ENCODE measurements around the gene SEH1L.
"Not testable (repeated sequence)": the region's sequence is repeated elsewhere in the genome, so short reads cannot be mapped to it uniquely, and the experiment has no call there.

SEH1L gene

DNA sequence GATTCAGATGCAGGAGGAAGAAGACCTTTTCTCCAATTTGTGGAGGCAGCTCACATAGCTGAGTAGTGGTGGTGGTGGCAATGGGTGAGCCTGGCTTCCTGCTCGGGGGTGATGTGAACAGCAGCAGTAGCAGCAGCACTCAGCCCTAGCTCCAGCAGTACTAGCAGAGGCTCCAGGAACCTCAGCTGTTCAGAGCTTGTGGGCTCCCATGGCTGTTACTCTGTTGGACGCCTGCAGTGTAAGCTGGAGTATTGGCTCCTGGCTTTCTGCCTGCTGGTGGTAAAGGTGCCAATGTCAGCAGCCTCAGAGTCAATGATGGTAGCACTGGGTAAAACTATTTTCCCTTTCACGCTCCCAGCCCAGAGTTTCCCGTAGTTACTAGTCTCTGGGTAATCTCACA is 3.1 kb upstream of the SEH1L start:
- DNase-seq = no peak

DNA sequence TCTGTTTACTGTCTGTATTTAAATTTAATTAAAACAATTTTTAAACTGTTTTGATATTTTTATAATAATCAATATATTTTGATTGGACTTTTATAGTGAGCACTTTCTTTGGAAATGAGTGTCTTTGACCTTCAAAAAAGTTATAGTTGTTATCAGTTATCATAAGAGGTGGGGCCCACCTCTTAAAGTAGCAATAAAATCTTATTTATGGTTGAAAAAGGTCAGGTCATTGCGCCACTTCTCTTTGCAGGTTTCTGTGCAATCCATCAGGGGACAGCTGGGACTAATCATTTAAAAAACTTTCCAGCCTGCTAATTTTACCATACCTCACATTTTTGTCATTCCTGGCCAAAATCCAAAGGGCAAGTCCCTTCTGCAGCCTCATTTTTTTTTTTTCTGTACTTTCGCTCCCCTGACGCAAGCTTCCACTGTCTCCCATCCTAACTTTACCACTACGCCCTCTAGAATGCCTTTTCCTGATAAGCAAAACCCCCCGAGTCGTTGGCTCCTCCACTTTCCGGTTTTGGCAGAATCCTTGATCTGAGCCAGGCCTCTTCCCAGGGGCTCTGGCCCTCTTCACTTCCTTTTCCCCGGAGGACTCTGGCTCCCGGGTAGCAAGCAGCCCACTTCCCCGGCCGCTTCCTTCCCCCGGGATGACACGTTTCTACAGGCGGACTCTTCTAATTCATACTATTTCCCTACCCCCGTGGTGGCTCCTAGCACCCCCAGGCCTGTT is 1.1 kb upstream of the SEH1L start:
- DNase-seq = no peak

GRCh38 chr18:12948050-12948804 is 416 bp downstream of the SEH1L start:
- peak; percentile 99 for DNase-seq

DNA sequence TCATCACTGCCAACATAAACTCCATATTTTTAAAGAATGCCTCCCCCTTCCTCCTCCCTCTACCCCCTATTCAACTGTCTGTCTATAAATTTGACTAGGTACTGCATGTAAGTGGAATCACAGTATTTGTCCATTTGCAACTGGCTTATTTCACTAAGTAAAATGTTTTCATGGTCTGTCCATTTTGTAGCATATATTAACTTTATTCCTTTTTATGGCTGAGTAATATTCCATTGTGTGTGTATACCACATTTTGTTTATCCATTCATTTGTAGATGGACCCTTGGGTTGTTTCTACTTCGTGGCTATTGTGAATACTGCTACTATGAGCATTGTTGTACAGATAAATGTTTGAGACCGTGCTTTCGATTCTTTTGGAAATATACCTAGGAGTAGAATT is 10.7 kb downstream of the SEH1L start:
- DNase-seq = no peak

- DNase-seq = no peak
Observed at GRCh38 chr18:12960395-12960794, 12.6 kb downstream of the SEH1L start.

DNA sequence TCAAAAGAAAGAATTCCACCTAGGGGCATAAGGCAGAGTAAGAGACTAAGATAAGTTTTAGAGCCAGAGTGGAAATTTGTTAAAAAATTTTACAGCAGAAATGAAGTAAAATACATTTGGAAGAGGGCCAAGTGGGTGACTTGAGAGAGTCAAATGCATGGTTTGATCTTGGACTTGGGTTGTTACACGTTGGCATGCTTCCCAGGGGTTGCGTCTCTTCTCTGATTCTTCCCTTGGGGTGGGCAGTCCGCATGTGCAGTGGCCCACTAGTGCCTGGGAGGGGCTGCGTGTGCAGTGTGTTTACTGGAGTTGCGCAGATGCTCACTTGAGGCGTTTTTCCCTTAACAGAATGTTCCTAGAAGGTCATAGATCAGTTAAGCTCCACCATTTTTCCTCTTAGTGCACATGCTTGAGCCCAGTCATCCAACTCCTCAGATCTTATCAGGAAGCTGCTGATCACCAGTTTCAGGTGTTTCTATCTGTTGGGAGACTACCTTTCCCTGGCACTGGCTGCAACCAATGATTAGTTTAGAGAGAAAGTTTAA is 13.1 kb downstream of the SEH1L start:
- DNase-seq = no peak

DNA sequence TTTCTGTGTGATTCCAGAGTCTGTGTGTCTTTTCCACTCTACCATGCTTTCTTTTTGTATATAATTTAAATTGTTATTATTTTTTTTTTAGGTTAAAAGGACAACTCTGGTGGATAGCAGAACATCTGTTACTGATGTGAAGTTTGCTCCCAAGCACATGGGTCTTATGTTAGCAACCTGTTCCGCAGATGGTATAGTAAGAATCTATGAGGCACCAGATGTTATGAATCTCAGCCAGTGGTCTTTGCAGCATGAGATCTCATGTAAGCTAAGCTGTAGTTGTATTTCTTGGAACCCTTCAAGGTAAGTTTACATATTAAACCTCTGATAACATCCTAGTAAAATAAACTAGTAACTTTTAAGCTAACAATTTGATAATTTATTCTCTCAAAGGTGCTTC is 15.3 kb downstream of the SEH1L start:
- no peak for DNase-seq

DNA sequence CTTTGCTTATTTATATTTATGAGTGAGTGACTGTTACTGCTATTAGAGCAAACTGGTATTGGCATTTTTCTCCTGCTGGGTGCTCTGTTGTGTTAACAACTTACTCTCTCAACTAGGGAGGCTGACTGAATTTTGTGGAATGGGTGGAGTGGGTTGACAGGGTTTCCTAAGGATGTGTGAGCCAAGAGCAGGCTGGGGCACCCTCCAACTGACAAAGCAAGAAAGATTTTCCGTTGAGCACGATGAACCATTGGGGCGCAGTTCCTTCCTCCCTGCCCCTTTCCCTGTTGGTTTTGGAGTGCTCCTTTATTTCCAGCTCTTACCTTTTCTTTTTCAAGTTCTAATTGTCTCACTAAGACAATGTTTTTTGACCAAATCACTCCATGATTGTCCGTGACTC is 20.3 kb downstream of the SEH1L start:
- no peak for DNase-seq

GRCh38 chr18:12968619-12969018 is 20.8 kb downstream of the SEH1L start:
- DNase-seq = no peak

DNA sequence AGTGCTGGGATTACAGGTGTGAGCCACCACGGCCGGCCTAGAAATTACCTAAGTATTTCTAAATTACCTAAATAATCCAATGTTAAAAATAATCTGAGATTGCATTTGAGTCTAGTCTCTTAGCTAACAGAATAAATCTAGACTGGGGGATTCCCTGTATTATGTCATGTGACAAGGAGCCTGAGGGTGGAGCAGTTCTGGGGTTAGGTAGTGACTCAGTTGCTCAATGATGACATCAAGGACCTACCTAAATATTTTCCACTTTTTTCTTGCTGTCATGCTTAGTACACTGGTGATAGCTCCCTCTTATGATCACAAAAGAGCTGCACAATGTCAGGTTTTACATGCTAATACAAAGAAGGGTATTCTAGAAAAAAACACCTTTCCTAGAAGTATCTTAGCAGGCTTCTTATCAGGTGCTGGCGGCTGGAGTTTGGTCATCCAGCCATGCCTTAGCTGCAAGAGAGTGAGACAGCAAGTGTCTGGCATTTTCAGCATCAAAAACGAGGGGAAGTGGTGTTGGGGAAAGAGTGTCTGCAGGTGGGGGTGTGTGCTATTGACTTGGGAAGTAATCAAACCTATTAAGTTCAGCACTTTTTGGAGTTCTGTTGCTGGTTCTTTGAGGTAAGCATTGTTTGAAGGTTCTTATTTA is 25.9 kb downstream of the SEH1L start:
- no peak for DNase-seq

DNA sequence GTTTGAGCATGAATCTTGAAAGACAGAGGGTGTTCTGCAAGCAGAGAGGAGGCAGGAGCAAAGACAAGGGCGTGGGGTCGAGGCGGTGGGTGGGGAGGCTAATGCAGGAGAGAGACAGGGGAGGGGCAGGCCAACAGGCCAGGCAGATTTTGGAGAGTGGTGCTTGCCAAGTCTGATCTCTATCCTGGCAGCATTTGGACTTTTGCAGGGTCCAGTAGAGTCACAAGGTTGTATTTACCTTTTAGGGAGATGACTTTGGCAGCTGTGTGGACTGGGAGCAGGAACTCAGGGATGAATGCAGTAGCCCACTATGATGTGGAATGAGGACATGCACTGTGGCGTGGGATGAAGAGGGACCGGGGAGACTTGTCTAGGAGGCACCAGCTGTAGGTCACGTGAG is 27.7 kb downstream of the SEH1L start:
- no peak for DNase-seq

GRCh38 chr18:12976305-12976704 is 28.5 kb downstream of the SEH1L start:
- no peak for DNase-seq

GRCh38 chr18:12980065-12980464 is 32.3 kb downstream of the SEH1L start:
- not testable (repeated sequence) for DNase-seq

DNA sequence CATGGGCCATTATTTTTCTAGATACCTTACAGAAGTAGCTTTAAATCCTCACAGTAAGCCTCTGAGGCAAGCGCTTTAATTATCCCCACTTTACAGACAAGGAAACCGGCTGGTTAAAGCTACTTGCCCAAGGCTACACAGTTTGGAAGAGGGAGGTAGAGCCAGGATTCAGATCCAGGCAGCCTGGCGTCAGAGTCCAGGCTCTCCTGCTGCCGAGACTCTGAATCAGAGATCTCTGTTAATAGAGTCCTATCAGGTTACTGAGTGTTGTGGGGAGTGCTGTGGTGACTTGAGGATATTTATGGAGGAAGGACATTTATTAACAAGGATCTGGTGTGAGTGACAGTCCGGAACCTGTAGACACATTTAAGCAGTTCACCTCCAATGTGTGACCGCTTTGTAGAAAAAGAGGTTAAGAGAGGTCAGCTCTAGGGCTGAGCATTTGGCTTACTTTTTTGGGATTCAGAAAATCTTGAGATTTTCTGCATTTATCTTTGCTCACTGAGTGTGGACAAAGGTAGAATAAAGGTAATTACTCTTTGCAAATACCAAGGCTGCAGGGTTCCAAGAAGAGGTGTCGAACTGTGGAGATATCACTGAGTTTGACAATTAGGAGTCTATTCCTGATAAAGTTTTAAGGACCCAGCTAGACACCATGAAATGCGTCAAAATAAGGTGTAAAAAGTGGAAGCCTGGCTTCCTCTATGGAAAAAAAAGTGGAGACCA is 41.7 kb downstream of the SEH1L start:
- no peak for DNase-seq

GRCh38 chr18:12990123-12990475 is 42.3 kb downstream of the SEH1L start:
- no peak for DNase-seq

DNA sequence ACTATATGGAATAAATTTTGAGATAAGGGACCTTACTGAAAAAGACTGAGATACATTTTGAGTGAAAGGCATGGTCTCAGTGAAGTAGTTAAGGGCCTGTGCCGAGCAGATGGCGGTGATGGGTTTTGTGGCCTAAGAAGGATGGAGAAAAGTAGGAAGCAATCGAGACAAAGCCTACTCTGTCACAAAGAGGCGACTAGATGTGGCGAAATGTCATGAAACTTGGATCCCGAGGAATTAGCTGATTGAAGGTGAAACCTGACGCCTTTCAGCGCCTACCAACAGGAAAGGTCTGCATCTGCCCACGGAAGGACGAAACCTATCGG is 42.8 kb downstream of the SEH1L start:
- DNase-seq = no peak

GRCh38 chr18:12990967-12991820 is 43.4 kb downstream of the SEH1L start, which contains the start of gene CEP192:
TSS of gene CEP192 (plus strand) at chr18:12991362. CDS start at chr18:12999425, 8,063 bp downstream.
- peak; percentile 93 for DNase-seq

DNA sequence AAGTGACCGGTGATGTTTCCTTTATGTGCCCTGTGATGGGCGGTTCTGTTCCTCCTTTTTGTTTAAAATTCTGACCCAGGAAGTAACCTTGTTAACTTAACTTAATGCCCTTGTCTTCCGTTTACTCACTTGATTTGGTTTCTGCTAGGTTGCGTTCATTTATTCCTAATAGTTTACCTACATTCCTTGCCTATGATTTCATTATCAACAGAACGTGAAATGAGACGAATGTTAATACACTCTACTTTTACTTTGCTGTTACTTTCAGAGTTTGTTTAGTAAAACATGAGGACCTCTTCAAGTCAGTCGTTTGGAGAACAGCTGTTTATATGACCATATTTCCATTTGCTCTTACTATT is 44.0 kb downstream of the SEH1L start:
- no peak for DNase-seq

DNA sequence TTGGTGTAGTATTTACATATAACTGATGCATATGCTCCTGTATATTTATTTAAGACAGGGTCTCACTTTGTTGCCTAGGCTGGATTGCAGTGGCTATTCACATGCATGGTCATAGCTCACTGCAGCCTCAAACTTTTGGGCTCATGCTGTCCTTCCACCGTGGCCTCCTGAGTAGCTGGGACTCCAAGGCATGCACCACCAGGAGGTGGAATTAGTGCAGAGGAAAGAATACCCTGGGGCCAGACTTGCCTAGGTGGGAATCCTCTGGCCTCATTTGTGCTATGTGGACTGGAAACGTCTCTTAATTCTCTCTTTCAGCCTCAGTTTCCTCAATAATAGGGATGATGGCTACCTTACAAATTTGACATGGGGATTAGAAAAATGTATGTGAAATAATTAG is 45.6 kb downstream of the SEH1L start:
- DNase-seq = no peak

GRCh38 chr18:12995424-12995823 is 47.6 kb downstream of the SEH1L start:
- DNase-seq = no peak

- no peak for DNase-seq
Observed at GRCh38 chr18:12995952-12996477, 48.2 kb downstream of the SEH1L start.
